Activated B cell treated with CpG ODN at 0.5 μM for 24 hours (primary cell): ENCODE results near the gene PLXDC1. TPM values are rescaled to one million over a fixed set of nuclear protein-coding genes. Genes with fewer than 3 reads are reported as not detected.

ENCODE experiments used
- ATAC-seq: fragments of 200-7000 bp; cut with Tn5 transposase; one replicate; pipeline ENCODE4 v1.10.0; 2021; ENCODE audit warnings: low read depth, mild to moderate bottlenecking, moderate library complexity
- CTCF ChIA-PET: fragments of 350-600 bp; sonication (Branson Sonifier 250); formaldehyde crosslinking; loops from one replicate; lab custom pipeline; 2021; ENCODE audit warnings: antibody characterized with exemption; lab: Charles Lee
- POLR2A ChIA-PET: fragments of 350-600 bp; sonication (Branson Sonifier 250); formaldehyde crosslinking; loops from one replicate; lab custom pipeline; 2021; ENCODE audit warnings: antibody characterized with exemption; lab: Charles Lee
- DNase-seq: peaks from one replicate; pipeline ENCODE4 v3.0.0; 2022
- H3K27ac Mint-ChIP-seq: one replicate; pipeline ENCODE4 v1.8.0; 2020; ENCODE audit warnings: mixed read lengths
- H3K27me3 Mint-ChIP-seq: one replicate; pipeline ENCODE4 v1.8.0; 2021; ENCODE audit warnings: mixed read lengths
- H3K36me3 Mint-ChIP-seq: one replicate; pipeline ENCODE4 v1.8.0; 2021; ENCODE audit warnings: low read depth, mixed read lengths
- H3K4me1 Mint-ChIP-seq: one replicate; pipeline ENCODE4 v1.8.0; 2021; ENCODE audit warnings: mixed read lengths
- H3K4me3 Mint-ChIP-seq: one replicate; pipeline ENCODE4 v1.8.0; 2020; ENCODE audit warnings: mild to moderate bottlenecking, mixed read lengths
- H3K9me3 Mint-ChIP-seq: one replicate; pipeline ENCODE4 v1.8.0; 2020; ENCODE audit warnings: mixed read lengths
- intact Hi-C: fragments of 100-400 bp; cut with micrococcal nuclease; formaldehyde crosslinking; loops from one replicate; pipeline ENCODE4 v1.15.1; 2024
- total RNA-seq: library from RNA; stranded (reverse); gene quantifications from 2 replicates; pipeline ENCODE4 v1.2.3, GENCODE V29; 2022
- TF ChIP-seq, protein P1 (sequence below): fragments of 200-600 bp; IDR thresholded peaks from one replicate; pipeline ENCODE4 v1.8.0; 2022; ENCODE audit warnings: antibody characterized with exemption, mild to moderate bottlenecking

Gene PLXDC1
- total RNA-seq, 1 donor from 2014 or later = not detected

DNA sequence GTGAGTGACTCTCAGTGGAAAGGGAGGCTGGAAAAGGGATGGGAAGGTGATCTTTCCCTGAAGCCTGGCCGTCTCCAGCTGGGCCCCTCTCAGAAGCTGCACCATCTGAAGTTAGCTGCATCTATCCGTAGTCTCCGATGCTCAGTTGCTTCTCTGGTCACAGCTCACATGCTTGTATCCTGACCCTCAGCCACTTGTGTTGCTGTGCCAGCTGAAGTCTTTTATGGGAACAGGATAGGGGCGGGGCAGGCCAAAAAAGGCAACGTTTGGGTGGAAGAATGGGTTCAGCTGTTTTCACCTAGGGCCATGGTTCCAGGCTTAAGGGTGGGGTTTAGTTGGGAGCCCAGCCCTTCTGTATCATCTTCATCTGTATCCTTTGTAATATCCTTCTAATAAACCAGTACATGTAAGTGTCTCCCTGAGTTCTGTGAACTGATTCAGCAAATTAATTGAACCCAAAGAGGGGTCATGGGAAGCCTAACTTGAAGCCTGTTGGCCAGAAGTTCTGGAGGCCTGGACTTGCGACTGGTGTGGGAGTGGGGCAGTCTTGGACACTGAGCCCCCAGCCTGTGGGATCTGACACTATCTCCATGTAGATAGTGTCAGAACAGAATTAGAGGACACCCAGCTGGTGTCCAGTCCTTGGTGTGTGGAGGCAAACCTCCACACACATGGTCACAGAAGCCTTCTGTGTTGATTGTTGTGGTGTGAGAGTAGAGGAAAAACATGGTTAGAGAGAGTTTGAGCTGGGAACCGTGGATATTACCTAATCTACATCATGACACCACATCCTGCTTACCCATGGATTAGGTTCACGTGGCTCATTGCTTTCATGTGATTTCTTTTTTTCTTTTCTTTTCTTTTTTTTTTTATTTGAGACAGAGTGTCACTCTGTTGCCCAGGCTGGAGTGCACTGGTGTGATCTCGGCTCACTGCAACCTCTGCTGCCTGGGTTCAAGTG lies 135.0 kb downstream of the PLXDC1 start:
- ATAC-seq (no peak), DNase-seq (no peak)
- TF ChIP-seq, protein P1, sequence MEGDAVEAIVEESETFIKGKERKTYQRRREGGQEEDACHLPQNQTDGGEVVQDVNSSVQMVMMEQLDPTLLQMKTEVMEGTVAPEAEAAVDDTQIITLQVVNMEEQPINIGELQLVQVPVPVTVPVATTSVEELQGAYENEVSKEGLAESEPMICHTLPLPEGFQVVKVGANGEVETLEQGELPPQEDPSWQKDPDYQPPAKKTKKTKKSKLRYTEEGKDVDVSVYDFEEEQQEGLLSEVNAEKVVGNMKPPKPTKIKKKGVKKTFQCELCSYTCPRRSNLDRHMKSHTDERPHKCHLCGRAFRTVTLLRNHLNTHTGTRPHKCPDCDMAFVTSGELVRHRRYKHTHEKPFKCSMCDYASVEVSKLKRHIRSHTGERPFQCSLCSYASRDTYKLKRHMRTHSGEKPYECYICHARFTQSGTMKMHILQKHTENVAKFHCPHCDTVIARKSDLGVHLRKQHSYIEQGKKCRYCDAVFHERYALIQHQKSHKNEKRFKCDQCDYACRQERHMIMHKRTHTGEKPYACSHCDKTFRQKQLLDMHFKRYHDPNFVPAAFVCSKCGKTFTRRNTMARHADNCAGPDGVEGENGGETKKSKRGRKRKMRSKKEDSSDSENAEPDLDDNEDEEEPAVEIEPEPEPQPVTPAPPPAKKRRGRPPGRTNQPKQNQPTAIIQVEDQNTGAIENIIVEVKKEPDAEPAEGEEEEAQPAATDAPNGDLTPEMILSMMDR = no peak
- H3K36me3 Mint-ChIP-seq = no peaks in the 10 kb centered on the region
- intact Hi-C loops = no loop called here
- ChIA-PET POLR2A (interaction anchor here (0.5 kb wide), 1 partner anchor 183 kb away, joined by 3 read pairs; no protein-coding TSS in a partner anchor), CTCF (no interaction called here)
- H3K4me3 Mint-ChIP-seq = no peak overlapping the region
- no peak overlapping the region for H3K27ac Mint-ChIP-seq
- no peaks in the 10 kb centered on the region for H3K9me3 Mint-ChIP-seq
- H3K27me3 Mint-ChIP-seq = no peaks in the 10 kb centered on the region
- peaks cover 13% of the 10 kb centered on the region for H3K4me1 Mint-ChIP-seq

DNA sequence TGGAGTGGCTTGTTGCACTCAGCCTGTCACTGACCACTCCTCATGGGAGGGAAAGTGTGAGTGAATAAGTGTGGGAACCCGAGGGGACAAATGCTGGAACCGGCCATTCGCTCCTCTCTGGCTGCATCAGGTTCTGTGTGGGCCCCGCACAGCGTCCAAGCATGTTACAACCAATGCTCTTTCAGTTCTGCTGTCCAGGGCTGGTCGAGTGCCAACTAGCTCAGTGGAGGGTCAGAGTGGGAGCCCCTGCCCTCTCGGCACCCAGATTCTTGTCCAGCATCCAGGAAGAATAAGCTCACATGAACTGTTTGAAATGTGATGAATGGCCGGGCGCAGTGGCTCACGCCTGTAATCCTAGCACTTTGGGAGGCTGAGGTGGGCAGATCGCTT lies 135.9 kb downstream of the PLXDC1 start:
- no peak for DNase-seq
- no peak for ATAC-seq
- H3K9me3 Mint-ChIP-seq = no peaks in the 10 kb centered on the region
- POLR2A ChIA-PET = interaction anchor here (0.5 kb wide), 1 partner anchor 184 kb away, joined by 3 read pairs; no protein-coding TSS in a partner anchor
- H3K4me3 Mint-ChIP-seq = no peak overlapping the region
- peaks cover 13% of the 10 kb centered on the region for H3K4me1 Mint-ChIP-seq
- TF ChIP-seq, protein P1 = no peak
- no peak overlapping the region for H3K27ac Mint-ChIP-seq
- H3K27me3 Mint-ChIP-seq = no peaks in the 10 kb centered on the region
- intact Hi-C loops = no loop called here
- no peaks in the 10 kb centered on the region for H3K36me3 Mint-ChIP-seq
- CTCF ChIA-PET = no interaction called here

DNA sequence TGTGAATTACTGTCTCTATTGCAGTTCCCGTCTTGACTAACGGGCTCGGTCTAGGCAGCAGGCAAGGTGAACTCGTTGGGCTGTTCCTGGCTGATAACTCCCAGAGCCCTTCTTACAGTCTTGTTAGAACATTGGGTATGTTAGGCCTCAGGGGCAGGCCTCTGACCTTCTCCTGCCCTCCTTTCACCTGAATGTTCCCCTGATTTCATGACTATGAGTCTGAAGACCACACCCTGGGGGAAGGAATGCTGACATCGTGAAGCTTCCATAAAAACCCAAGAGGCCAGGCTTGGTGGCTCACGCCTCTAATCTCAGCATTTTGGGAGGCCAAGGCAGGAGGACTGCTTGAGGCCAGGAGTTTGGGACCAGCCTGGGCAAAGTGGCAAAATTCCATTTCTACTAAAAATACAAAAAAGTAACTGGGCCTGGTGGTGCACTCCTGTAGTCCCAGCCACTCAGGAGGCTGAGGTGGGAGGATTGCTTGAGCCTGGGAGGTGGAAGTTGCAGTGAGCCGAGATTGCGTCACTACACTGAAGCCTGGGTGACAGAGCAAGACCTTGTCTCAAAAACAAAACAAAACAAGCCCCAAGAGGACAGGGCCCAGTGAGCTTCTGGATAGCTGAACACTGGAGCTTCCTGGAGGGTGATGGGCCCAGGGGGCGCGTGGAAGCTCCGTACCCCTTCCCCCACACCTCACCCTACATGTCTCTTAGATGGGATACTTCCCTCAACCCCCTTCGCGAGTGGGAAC lies 136.5 kb downstream of the PLXDC1 start:
- no peak for DNase-seq
- POLR2A ChIA-PET = no interaction called here
- Mint-ChIP-seq H3K9me3 (no peaks in the 10 kb centered on the region), H3K36me3 (no peaks in the 10 kb centered on the region), H3K4me1 (peaks cover 13% of the 10 kb centered on the region), H3K27me3 (no peaks in the 10 kb centered on the region), H3K27ac (no peak overlapping the region), H3K4me3 (no peak overlapping the region)
- CTCF ChIA-PET = no interaction called here
- intact Hi-C loops = no loop called here
- TF ChIP-seq, protein P1 = no peak
- no peak for ATAC-seq

DNA sequence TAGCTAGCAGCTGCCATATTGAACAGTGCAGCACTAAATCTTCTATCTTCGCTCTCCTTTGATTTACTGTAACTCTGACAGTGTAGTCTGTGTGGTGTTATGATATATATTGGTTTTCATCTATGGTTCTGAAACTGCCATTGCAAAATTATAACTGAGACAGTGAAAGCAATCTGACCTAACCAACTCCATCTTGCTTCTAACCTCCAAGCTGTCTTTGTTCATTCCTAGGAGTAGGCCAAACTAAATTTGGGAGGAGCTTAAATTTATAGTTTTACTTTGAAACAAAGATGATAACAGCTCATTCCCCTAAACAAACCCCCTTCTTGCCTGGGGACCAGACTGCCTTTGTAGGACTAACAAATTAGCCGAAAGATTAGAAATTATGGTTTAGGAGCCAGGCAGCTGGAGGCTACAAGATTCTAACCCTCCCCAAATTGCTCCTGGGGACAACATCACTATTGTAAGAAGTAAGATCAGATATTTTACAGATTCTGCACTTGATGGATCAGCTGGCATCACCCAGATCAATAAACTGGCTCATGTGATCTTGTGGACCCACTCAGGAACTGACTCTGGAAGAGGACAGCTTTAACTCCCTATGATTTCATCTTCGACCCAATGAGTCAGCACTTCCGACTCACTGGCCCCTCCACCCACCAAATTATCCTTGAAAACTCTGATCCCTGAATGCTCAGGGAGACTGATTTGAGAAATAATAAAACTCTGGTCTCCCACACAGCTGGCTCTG lies 137.2 kb downstream of the PLXDC1 start:
- H3K27me3 Mint-ChIP-seq = no peaks in the 10 kb centered on the region
- intact Hi-C loops = no loop called here
- ChIA-PET CTCF (no interaction called here), POLR2A (no interaction called here)
- H3K27ac Mint-ChIP-seq = no peak overlapping the region
- ATAC-seq (no peak), DNase-seq (no peak)
- TF ChIP-seq, protein P1 = no peak
- H3K4me3 Mint-ChIP-seq = no peak overlapping the region
- H3K36me3 Mint-ChIP-seq = no peaks in the 10 kb centered on the region
- H3K9me3 Mint-ChIP-seq = no peaks in the 10 kb centered on the region
- peaks cover 13% of the 10 kb centered on the region for H3K4me1 Mint-ChIP-seq

Other genes starting within 250 kb of the PLXDC1 start
- not detected in 2 replicates for gene FBXO47, start 184.2 kb downstream of the PLXDC1 start, total RNA-seq
- gene ARL5C, start 14.5 kb upstream of the PLXDC1 start, total RNA-seq = not detected in 2 replicates
- gene CACNB1, start 46.0 kb upstream of the PLXDC1 start, total RNA-seq = 4.5 and 5.7 TPM in 2 replicates
- 3,324 and 3,891 TPM in 2 replicates for gene RPL19, start 48.6 kb upstream of the PLXDC1 start, total RNA-seq
- gene STAC2, start 74.3 kb upstream of the PLXDC1 start, total RNA-seq = not detected in 2 replicates
- gene FBXL20, start 250.0 kb upstream of the PLXDC1 start, total RNA-seq = 14.1 and 14.4 TPM in 2 replicates